HepG2 (cell line): ENCODE data around the gene FHIP2A.

Experiments
- ELF1 ChIP-seq: sonication (generic); formaldehyde crosslinking; IDR thresholded peaks from 2 replicates; pipeline ENCODE4 v1.4.0; 2020; ENCODE audit warnings: missing genetic modification reagents
- KDM6A ChIP-seq: IDR thresholded peaks from 2 replicates; pipeline ENCODE4 v1.6.1; 2016; ENCODE audit warnings: low read depth
- MBNL3 ChIP-seq: fragments of 250-450 bp; sonication (Bioruptor Pico); conservative IDR thresholded peaks from 2 replicates; pipeline ENCODE4 v1.8.0; 2022; ENCODE audit warnings: mild to moderate bottlenecking, inconsistent platforms
- POLR2A ChIP-seq, 2 experiments: IDR thresholded peaks; 2 replicates each; pipeline ENCODE4 v1.6.1; 2011; ENCODE audit warnings: low read depth in 2 of 2, low read length in 2 of 2, mild to moderate bottlenecking in 1 of 2, moderate library complexity in 1 of 2; ENCODE audit not compliant: insufficient read depth in 1 of 2
- RFXANK ChIP-seq: IDR thresholded peaks from 2 replicates; pipeline ENCODE4 v1.6.1; 2016
- SAP130 ChIP-seq: IDR thresholded peaks from 2 replicates; pipeline ENCODE4 v1.6.1; 2016; ENCODE audit warnings: low read depth
- SMAD1 ChIP-seq: sonication (generic); formaldehyde crosslinking; IDR thresholded peaks from 2 replicates; pipeline ENCODE4 v1.4.0; 2020; ENCODE audit warnings: missing genetic modification reagents, low read depth, mild to moderate bottlenecking, borderline replicate concordance
- YY1 ChIP-seq: IDR thresholded peaks from 2 replicates; pipeline ENCODE4 v1.6.1; 2011; ENCODE audit warnings: low read length, low read depth, moderate library complexity, mild to moderate bottlenecking; ENCODE audit not compliant: insufficient read depth, insufficient replicate concordance
- ZNF207 ChIP-seq: fragments of 450-650 bp; IDR thresholded peaks from 2 replicates; pipeline ENCODE4 v1.6.1; 2016; ENCODE audit warnings: antibody characterized with exemption, borderline replicate concordance
- ZNF253 ChIP-seq: sonication (generic); formaldehyde crosslinking; IDR thresholded peaks from 2 replicates; pipeline ENCODE4 v1.8.0; 2022; ENCODE audit warnings: mild to moderate bottlenecking, missing genetic modification reagents, borderline replicate concordance
- ZNF766 ChIP-seq: sonication (generic); formaldehyde crosslinking; IDR thresholded peaks from 2 replicates; pipeline ENCODE4 v1.5.0; 2020; ENCODE audit warnings: missing genetic modification reagents, borderline replicate concordance
- ZNF782 ChIP-seq: sonication (generic); formaldehyde crosslinking; IDR thresholded peaks from 2 replicates; pipeline ENCODE4 v1.4.0; 2020; ENCODE audit warnings: missing genetic modification reagents, mild to moderate bottlenecking, borderline replicate concordance
- TF ChIP-seq, protein P1 (sequence below): sonication (generic); formaldehyde crosslinking; IDR thresholded peaks from 2 replicates; pipeline ENCODE4 v1.5.0; 2020; ENCODE audit warnings: mild to moderate bottlenecking, missing genetic modification reagents, moderate library complexity

DNA sequence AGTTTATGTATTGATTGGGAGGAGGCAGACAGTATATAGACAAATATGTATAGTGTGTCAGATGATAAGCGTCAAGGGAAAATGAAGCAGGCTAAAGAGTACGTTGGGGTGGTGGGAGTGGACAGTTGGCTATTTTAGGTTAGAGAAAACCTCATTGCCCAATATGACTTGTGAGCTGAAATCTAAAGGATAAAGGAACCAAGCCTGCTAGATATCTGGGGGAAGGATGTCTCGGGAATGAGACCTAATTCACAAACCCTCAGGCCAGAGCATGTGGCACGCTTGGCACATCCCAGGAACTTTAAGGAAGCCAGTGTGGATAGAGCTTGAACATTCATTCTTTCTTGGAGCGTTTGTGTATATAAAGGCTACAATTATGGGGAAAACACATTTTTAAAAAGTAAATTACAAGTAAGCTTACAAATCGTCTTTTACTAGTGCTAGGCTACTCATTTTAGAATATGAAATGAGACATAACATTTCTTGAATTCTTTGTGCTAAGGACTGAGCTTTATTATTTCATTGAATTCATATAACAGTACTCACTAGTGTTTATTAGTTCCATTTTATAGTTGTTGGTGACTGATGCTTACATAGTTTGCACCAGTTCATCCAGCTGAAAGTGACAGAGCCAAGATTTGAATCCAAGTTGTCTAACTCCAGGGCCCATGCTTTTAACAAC is 9.7 kb downstream of the FHIP2A start:
- TF ChIP-seq SAP130 = no peak
- no peak for TF ChIP-seq POLR2A (IDR thresholded peaks at IDR 0.05; ENCODE audit: insufficient read depth in 1 of 2, low read depth in 2 of 2, low read length in 2 of 2)
- no peak for TF ChIP-seq ZNF766
- TF ChIP-seq ELF1 = no peak
- TF ChIP-seq ZNF253 (CRISPR knock-in tag) = no peak
- no peak for TF ChIP-seq SMAD1 (CRISPR knock-in tag)
- no peak for TF ChIP-seq KDM6A (CRISPR knock-in tag)
- TF ChIP-seq ZNF782 (CRISPR knock-in tag) = no peak
- TF ChIP-seq, protein P1, sequence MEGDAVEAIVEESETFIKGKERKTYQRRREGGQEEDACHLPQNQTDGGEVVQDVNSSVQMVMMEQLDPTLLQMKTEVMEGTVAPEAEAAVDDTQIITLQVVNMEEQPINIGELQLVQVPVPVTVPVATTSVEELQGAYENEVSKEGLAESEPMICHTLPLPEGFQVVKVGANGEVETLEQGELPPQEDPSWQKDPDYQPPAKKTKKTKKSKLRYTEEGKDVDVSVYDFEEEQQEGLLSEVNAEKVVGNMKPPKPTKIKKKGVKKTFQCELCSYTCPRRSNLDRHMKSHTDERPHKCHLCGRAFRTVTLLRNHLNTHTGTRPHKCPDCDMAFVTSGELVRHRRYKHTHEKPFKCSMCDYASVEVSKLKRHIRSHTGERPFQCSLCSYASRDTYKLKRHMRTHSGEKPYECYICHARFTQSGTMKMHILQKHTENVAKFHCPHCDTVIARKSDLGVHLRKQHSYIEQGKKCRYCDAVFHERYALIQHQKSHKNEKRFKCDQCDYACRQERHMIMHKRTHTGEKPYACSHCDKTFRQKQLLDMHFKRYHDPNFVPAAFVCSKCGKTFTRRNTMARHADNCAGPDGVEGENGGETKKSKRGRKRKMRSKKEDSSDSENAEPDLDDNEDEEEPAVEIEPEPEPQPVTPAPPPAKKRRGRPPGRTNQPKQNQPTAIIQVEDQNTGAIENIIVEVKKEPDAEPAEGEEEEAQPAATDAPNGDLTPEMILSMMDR (CRISPR knock-in tag) = no peak
- TF ChIP-seq MBNL3 (CRISPR knock-in tag) = no peak
- TF ChIP-seq YY1 = no peak
- TF ChIP-seq ZNF207 = no peak
- no peak for TF ChIP-seq RFXANK
